H1 (cell line): ENCODE results near the gene KRTAP10-4. TPM values are rescaled to one million over a fixed set of nuclear protein-coding genes. Genes with fewer than 3 reads are reported as not detected.

Experiments
- CTCF ChIA-PET: fragments of 300-600 bp; sonication (Branson Sonifier 250); formaldehyde crosslinking; loops from one replicate; lab custom pipeline; 2021; ENCODE audit not compliant: partially characterized antibody; lab: Charles Lee
- POLR2A ChIA-PET: fragments of 300-600 bp; sonication (Branson Sonifier 250); formaldehyde crosslinking; loops from one replicate; lab custom pipeline; 2021; ENCODE audit warnings: inconsistent platforms; ENCODE audit not compliant: partially characterized antibody; lab: Charles Lee
- DNase-seq, 2 experiments: peaks; one replicate each; pipeline versions ENCODE4 v3.0.0 to v3.0.0-alpha.2; 2010 to 2022; ENCODE audit warnings: low spot score in 2 of 2, low read depth in 1 of 2, mixed read lengths in 1 of 2
- FAIRE-seq: peaks from 2 replicates; lab custom pipeline; 2011; peaks lifted over from hg19 to GRCh38; lab: Jason Lieb, UNC
- H2AFZ ChIP-seq: 2 replicates; pipeline ENCODE4 v1.8.1; 2012; ENCODE audit warnings: low read length, inconsistent platforms
- H2AK5ac ChIP-seq: 2 replicates; pipeline ENCODE4 v1.6.1; 2013; ENCODE audit warnings: low read depth, low read length
- H2BK120ac ChIP-seq: replicated peaks from 2 replicates; pipeline ENCODE3; 2013; ENCODE audit warnings: low read depth, low read length, inconsistent platforms
- H2BK12ac ChIP-seq: 2 replicates; pipeline ENCODE4 v1.6.1; 2013; ENCODE audit warnings: low read depth, low read length
- H2BK15ac ChIP-seq: 2 replicates; pipeline ENCODE4 v1.6.1; 2013; ENCODE audit warnings: low read length
- H2BK20ac ChIP-seq: 2 replicates; pipeline ENCODE4 v1.6.1; 2013; ENCODE audit warnings: low read length
- H2BK5ac ChIP-seq: 2 replicates; pipeline ENCODE4 v1.6.1; 2013; ENCODE audit warnings: low read depth, low read length
- H3K14ac ChIP-seq: 2 replicates; pipeline ENCODE4 v1.6.1; 2013; ENCODE audit warnings: inconsistent platforms; ENCODE audit not compliant: insufficient read length
- H3K18ac ChIP-seq: 2 replicates; pipeline ENCODE4 v1.6.1; 2013; ENCODE audit warnings: low read length; ENCODE audit errors: extremely low read depth
- H3K23ac ChIP-seq: 2 replicates; pipeline ENCODE4 v1.6.1; 2013; ENCODE audit warnings: inconsistent platforms; ENCODE audit not compliant: insufficient read length
- H3K23me2 ChIP-seq: 2 replicates; pipeline ENCODE4 v1.6.1; 2013; ENCODE audit warnings: low read depth, low read length
- H3K27ac ChIP-seq: 2 replicates; pipeline ENCODE4 v1.6.1; 2011; ENCODE audit warnings: low read depth, low read length, inconsistent platforms
- H3K27me3 ChIP-seq, 4 experiments: replicated peaks in 1 of 4; 1 replicate in 1 of 4; 2 replicates in 3 of 4; pipeline versions ENCODE4 v1.6.1 to v1.8.1; 2011 to 2013; ENCODE audit warnings: low read length in 3 of 4, mild to moderate bottlenecking in 3 of 4, inconsistent platforms in 2 of 4, mixed read lengths in 2 of 4, moderate library complexity in 1 of 4; ENCODE audit not compliant: control insufficient read depth in 3 of 4, insufficient read depth in 3 of 4; ENCODE audit errors: extremely low read depth in 1 of 4
- H3K36me3 ChIP-seq, 4 experiments: 2 replicates each; pipeline versions ENCODE4 v1.6.1 to v1.8.1; 2011 to 2013; ENCODE audit warnings: mild to moderate bottlenecking in 4 of 4, low read length in 3 of 4, moderate library complexity in 2 of 4, control low read depth in 1 of 4, inconsistent platforms in 1 of 4; ENCODE audit not compliant: insufficient read depth in 4 of 4, control insufficient read depth in 2 of 4
- H3K4ac ChIP-seq: replicated peaks from 2 replicates; pipeline ENCODE3; 2013; ENCODE audit warnings: low read length, low read depth, mixed read lengths, inconsistent platforms; ENCODE audit not compliant: insufficient read length
- H3K4me1 ChIP-seq, 4 experiments: replicated peaks in 1 of 4; 1 replicate in 1 of 4; 2 replicates in 3 of 4; pipeline versions ENCODE4 v1.6.1 to v1.8.1; 2011 to 2013; ENCODE audit warnings: low read length in 3 of 4, inconsistent platforms in 2 of 4, mixed read lengths in 1 of 4; ENCODE audit not compliant: insufficient read depth in 4 of 4, control insufficient read depth in 3 of 4
- H3K4me2 ChIP-seq, 2 experiments: 2 replicates each; pipeline versions ENCODE4 v1.6.1 to v1.8.1; 2011 to 2013; ENCODE audit warnings: low read depth in 2 of 2, low read length in 2 of 2, control low read depth in 1 of 2, inconsistent platforms in 1 of 2, mild to moderate bottlenecking in 1 of 2; ENCODE audit not compliant: insufficient read depth in 1 of 2
- H3K4me3 ChIP-seq, 4 experiments: fragments of 200-600, 300-600 bp in 1 of 4; sonication (generic), shearing (Covaris generic), sonication (Bioruptor Twin) in 1 of 4; 2 replicates each; pipeline versions ENCODE4 v1.5.1 to v1.8.1; 2011 to 2016; ENCODE audit warnings: low read length in 4 of 4, low read depth in 3 of 4, control low read depth in 2 of 4, inconsistent platforms in 2 of 4, mild to moderate bottlenecking in 2 of 4, mixed read lengths in 1 of 4, moderate library complexity in 1 of 4; ENCODE audit not compliant: insufficient read depth in 2 of 4; ENCODE audit errors: extremely low read depth in 1 of 4
- H3K56ac ChIP-seq: replicated peaks from 2 replicates; pipeline ENCODE3; 2013; ENCODE audit warnings: low read depth, mild to moderate bottlenecking, mixed read lengths, low read length, inconsistent platforms; ENCODE audit not compliant: insufficient read length
- H3K79me1 ChIP-seq: 2 replicates; pipeline ENCODE4 v1.6.1; 2013; ENCODE audit warnings: low read depth, low read length, control low read depth
- H3K79me2 ChIP-seq, 2 experiments: 2 replicates each; pipeline versions ENCODE4 v1.6.1 to v1.8.1; 2012 to 2013; ENCODE audit warnings: low read length in 2 of 2, mild to moderate bottlenecking in 2 of 2, inconsistent platforms in 1 of 2; ENCODE audit not compliant: insufficient read depth in 2 of 2, control insufficient read depth in 1 of 2
- H3K9ac ChIP-seq, 4 experiments: replicated peaks in 1 of 4; 1 replicate in 1 of 4; 2 replicates in 3 of 4; pipeline versions ENCODE4 v1.6.1 to v1.8.1; 2011 to 2013; ENCODE audit warnings: low read depth in 3 of 4, low read length in 3 of 4, control low read depth in 2 of 4, mild to moderate bottlenecking in 2 of 4, moderate library complexity in 2 of 4, inconsistent platforms in 1 of 4; ENCODE audit errors: extremely low read depth in 1 of 4
- H3K9me3 ChIP-seq, 2 experiments: 2 replicates each; pipeline versions ENCODE4 v1.6.1 to v1.8.1; 2012 to 2013; ENCODE audit warnings: mild to moderate bottlenecking in 2 of 2, moderate library complexity in 2 of 2, control low read depth in 1 of 2, inconsistent platforms in 1 of 2, low read depth in 1 of 2, low read length in 1 of 2, mixed read lengths in 1 of 2; ENCODE audit not compliant: insufficient read depth in 2 of 2
- H4K20me1 ChIP-seq, 2 experiments: replicated peaks in 1 of 2; 2 replicates each; pipeline versions ENCODE3 to v1.8.1; 2011 to 2013; ENCODE audit warnings: inconsistent platforms in 2 of 2, low read length in 2 of 2, mild to moderate bottlenecking in 1 of 2; ENCODE audit not compliant: insufficient read depth in 2 of 2, control insufficient read depth in 1 of 2
- H4K5ac ChIP-seq: 2 replicates; pipeline ENCODE4 v1.6.1; 2013; ENCODE audit warnings: low read length, low read depth, mixed read lengths, inconsistent platforms; ENCODE audit not compliant: insufficient read length
- H4K8ac ChIP-seq: 2 replicates; pipeline ENCODE4 v1.8.0; 2013; ENCODE audit warnings: mild to moderate bottlenecking, moderate library complexity, low read length, inconsistent platforms; ENCODE audit not compliant: insufficient read depth; ENCODE audit errors: extremely low read depth
- H4K91ac ChIP-seq: replicated peaks from 2 replicates; pipeline ENCODE3; 2013; ENCODE audit warnings: low read length, mixed read lengths, inconsistent platforms; ENCODE audit not compliant: insufficient read length
- BCL11A ChIP-seq, 2 experiments: IDR thresholded peaks; one replicate each; pipeline ENCODE4 v1.6.1; 2011; ENCODE audit warnings: low read depth in 2 of 2, low read length in 2 of 2, mild to moderate bottlenecking in 2 of 2
- CHD1 ChIP-seq: IDR thresholded peaks from 2 replicates; pipeline ENCODE4 v1.6.1; 2012; ENCODE audit warnings: low read depth, low read length, improper control_type of control experiment
- CREB1 ChIP-seq: IDR thresholded peaks from 2 replicates; pipeline ENCODE4 v1.6.1; 2012; ENCODE audit warnings: inconsistent platforms
- EGR1 ChIP-seq: IDR thresholded peaks from 2 replicates; pipeline ENCODE4 v1.6.1; 2011; ENCODE audit warnings: low read depth, low read length, borderline replicate concordance
- KDM1A ChIP-seq: fragments of 200-600, 300-600 bp; sonication (generic); IDR thresholded peaks from 2 replicates; pipeline ENCODE4 v1.7.1; 2016; ENCODE audit warnings: mild to moderate bottlenecking, low read length, borderline replicate concordance
- TBP ChIP-seq: IDR thresholded peaks from 2 replicates; pipeline ENCODE4 v1.6.1; 2011; ENCODE audit warnings: low read depth, low read length, improper control_type of control experiment
- WGBS, 2 experiments: shearing (Covaris generic) in 1 of 2; methylation state at CpG; one replicate each; pipeline versions ENCODE4 v1.1.6 to v1.1.7; 2013 to 2015; ENCODE audit warnings: low lambda C conversion rate in 2 of 2, mixed read lengths in 2 of 2, inconsistent platforms in 1 of 2, low coverage in 1 of 2, missing lambda C conversion rate in 1 of 2; ENCODE audit not compliant: insufficient replicate concordance in 2 of 2, insufficient coverage in 1 of 2, insufficient read length in 1 of 2; ENCODE audit errors: extremely low coverage in 1 of 2, missing lambda C conversion rate in 1 of 2; 5-methylcytosine and 5-hydroxymethylcytosine counted together
- polyA plus RNA-seq, 7 experiments: library from polyadenylated mRNA; depleted of rRNA in 3 of 7; stranded (reverse) in 5 of 7; unstranded in 2 of 7; fragments of >200 nt in 5 of 7; fragments of 200-250 nt in 2 of 7; gene quantifications; 1 replicate in 5 of 7; 2 replicates in 1 of 7; 4 replicates in 1 of 7; pipeline versions ENCODE4 v1.2.1 to v1.2.3, GENCODE V29; 2011 to 2013; ENCODE audit warnings: missing spikeins in 2 of 7, mixed read lengths in 2 of 7
- total RNA-seq: library from RNA; stranded (reverse); fragmentation: NEBNext Ultra II Directional; extraction: Animal tissue kit (Norgen Biotek cat#: 25700); gene quantifications from 2 replicates; pipeline ENCODE4 v1.2.1, GENCODE V29; 2021

KRTAP10-4 gene
- total and polyA plus RNA-seq, 2 of the 8 experiments (the other 6 are each of a cell fraction or from before 2014, with no cell fraction given) = not detected

DNA sequence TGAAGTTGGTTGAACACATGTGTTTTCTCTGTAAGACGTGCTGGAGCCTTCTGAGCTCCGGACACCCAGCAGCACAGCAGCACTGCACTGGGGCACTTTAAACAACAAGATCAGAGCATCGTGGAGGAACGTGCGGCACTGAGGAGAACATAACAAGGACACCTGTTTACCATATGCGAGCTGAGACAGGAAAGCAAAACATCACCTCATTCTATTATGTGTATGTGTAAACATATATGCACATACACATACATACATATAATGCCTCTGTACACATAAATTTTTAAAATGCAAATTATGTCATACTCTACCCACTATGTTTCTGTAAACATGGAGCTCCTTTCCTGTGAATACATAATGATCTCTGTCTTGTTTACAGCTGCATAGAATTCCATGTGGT is 22.0 kb downstream of the KRTAP10-4 start:
- H2BK12ac ChIP-seq = 0 out of 2 replicates have a peak overlapping the region, but pooled peaks have one; percentile 96
- TF ChIP-seq TBP = no peak
- no peak for TF ChIP-seq CREB1
- no peak for TF ChIP-seq KDM1A
- no peak for TF ChIP-seq BCL11A (IDR thresholded peaks at IDR 0.05; ENCODE audit: low read depth in 2 of 2, low read length in 2 of 2)
- no peak for TF ChIP-seq EGR1
- TF ChIP-seq CHD1 = no peak
- TF ChIP-seq, all 59 proteins: peak for 0
- Histone ChIP-seq H3K14ac (no peak overlapping the region), H4K20me1 (no peaks in the 10 kb centered on the region), H2BK120ac (peak overlapping the region; percentile 96), H3K23me2 (0 out of 2 replicates have a peak, but pooled peaks cover 4% of the 10 kb centered on the region), H3K56ac (no peak overlapping the region), H3K9me3 (no peaks in the 10 kb centered on the region), H3K27me3 (no peaks in the 10 kb centered on the region), H3K23ac (no peak overlapping the region), H3K4ac (peak overlapping the region; percentile 96), H3K79me1 (no peaks in the 10 kb centered on the region), H3K4me3 (no peak overlapping the region), H4K5ac (peak overlapping the region; percentile 12), H3K18ac (no peak overlapping the region), H3K9ac (no peak overlapping the region), H3K4me1 (peaks cover 2 to 20% (median 10%) of the 10 kb centered on the region in 4 experiments), H4K8ac (no peak overlapping the region), H3K27ac (no peak overlapping the region), H3K79me2 (no peaks in the 10 kb centered on the region), H2AFZ (no peak overlapping the region), H3K36me3 (no peaks in the 10 kb centered on the region), H2BK5ac (peak overlapping the region; percentile 72; the same call in 1 of the 2 replicates), H2AK5ac (peak overlapping the region; percentile 75; the same call in 1 of the 2 replicates), H4K91ac (peak overlapping the region; percentile 88), H2BK20ac (peak overlapping the region; percentile 94), H3K4me2 (no peak overlapping the region), H2BK15ac (0 out of 2 replicates have a peak overlapping the region, but pooled peaks have one; percentile 5)
- FAIRE-seq = no peak
- 89% methylated on average over 6 of the region's 6 CpGs; no CpG with 5 or more reads in 1 of the 2 experiments for WGBS, 2 experiments
- peak in 1 of 2 experiments; percentile 37 for DNase-seq
- POLR2A ChIA-PET = interaction anchor here (0.8 kb wide), 1 partner anchor 78 kb away, joined by 3 read pairs; no protein-coding TSS in a partner anchor
- CTCF ChIA-PET = interaction anchor here (0.8 to 1.4 kb wide), 4 partner anchors 15 to 198 kb away, joined by 3 to 5 read pairs (median 4); partner anchors contain the start of gene KRTAP10-5
